Measurements from ENCODE around the gene FGD5.
A peak's percentile ranks its signal among the peaks of the same experiment; 100 is the strongest.

Gene FGD5

GRCh38 chr3:14789640-14790285, 29.0 kb upstream of the FGD5 start:
- TF ChIP-seq, protein P1, sequence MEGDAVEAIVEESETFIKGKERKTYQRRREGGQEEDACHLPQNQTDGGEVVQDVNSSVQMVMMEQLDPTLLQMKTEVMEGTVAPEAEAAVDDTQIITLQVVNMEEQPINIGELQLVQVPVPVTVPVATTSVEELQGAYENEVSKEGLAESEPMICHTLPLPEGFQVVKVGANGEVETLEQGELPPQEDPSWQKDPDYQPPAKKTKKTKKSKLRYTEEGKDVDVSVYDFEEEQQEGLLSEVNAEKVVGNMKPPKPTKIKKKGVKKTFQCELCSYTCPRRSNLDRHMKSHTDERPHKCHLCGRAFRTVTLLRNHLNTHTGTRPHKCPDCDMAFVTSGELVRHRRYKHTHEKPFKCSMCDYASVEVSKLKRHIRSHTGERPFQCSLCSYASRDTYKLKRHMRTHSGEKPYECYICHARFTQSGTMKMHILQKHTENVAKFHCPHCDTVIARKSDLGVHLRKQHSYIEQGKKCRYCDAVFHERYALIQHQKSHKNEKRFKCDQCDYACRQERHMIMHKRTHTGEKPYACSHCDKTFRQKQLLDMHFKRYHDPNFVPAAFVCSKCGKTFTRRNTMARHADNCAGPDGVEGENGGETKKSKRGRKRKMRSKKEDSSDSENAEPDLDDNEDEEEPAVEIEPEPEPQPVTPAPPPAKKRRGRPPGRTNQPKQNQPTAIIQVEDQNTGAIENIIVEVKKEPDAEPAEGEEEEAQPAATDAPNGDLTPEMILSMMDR (conservative IDR thresholded peaks at IDR 0.05; ENCODE audit: low read depth, low read length), result no peak
- no peak overlapping the region for H3K4me2 ChIP-seq

DNA sequence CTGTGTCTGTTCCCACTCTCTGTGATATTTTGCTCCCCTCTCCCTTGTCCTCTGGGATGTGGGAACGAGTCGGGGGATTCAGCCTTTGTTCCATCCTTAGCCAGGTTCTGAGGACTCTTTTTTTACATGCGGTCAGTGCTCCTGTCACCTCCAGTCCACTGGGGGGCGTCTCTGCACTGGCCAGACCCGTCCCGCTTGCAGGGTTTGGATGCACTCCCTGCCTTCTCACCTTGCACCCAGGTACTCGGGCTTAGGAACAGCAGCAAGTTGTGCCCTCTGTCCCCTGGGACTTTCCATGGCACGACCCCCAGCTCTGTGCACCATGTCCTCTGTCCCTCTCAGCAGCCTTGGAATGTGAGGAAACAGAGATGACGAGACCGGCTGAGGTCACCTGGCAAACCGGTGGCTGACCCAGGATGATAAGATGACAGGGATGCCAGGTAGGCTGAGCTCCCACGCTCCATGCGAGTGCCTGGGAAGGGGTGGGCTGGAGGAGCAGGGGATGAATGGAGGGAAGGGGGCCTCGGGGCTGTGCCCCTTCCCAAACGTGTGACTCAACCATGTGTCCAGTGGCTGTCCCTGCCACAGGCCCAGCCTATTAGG, 27.3 kb upstream of the FGD5 start:
- no peaks in the 10 kb centered on the region for H4K20me1 ChIP-seq (ENCODE audit: insufficient read depth)
- no peak overlapping the region for H2AFZ ChIP-seq (ENCODE audit: low read depth)
- TF ChIP-seq, protein P1 (conservative IDR thresholded peaks at IDR 0.05; ENCODE audit: low read depth, low read length), result 0 out of 2 replicates have a peak, but pooled peaks have one; percentile 17
- H3K27ac ChIP-seq, result no peak overlapping the region
- no peak overlapping the region for H3K9ac ChIP-seq
- H3K27me3 ChIP-seq (ENCODE audit: insufficient read depth, low read depth), result no peaks in the 10 kb centered on the region
- no peak overlapping the region for H3K4me3 ChIP-seq (IDR thresholded peaks at IDR 0.05; ENCODE audit: insufficient read depth, low read depth, low read length)
- no peaks in the 10 kb centered on the region for H3K4me1 ChIP-seq (ENCODE audit: low read depth, poor library complexity, severe bottlenecking)
- H3K36me3 ChIP-seq (ENCODE audit: insufficient read depth), result no peaks in the 10 kb centered on the region
- no peak overlapping the region for H3K4me2 ChIP-seq
- H3K79me2 ChIP-seq (ENCODE audit: insufficient read depth, low read depth), result no peaks in the 10 kb centered on the region

More at GRCh38 chr3:14789640-14790285, 29.0 kb upstream of the FGD5 start:
- no peak overlapping the region for H3K4me3 ChIP-seq (IDR thresholded peaks at IDR 0.05; ENCODE audit: insufficient read depth, low read depth, low read length)
- H3K27me3 ChIP-seq (ENCODE audit: insufficient read depth, low read depth), result no peaks in the 10 kb centered on the region
- no peaks in the 10 kb centered on the region for H3K79me2 ChIP-seq (ENCODE audit: insufficient read depth, low read depth)
- H2AFZ ChIP-seq (ENCODE audit: low read depth), result no peak overlapping the region
- H3K27ac ChIP-seq, result no peak overlapping the region
- no peaks in the 10 kb centered on the region for H3K4me1 ChIP-seq (ENCODE audit: low read depth, poor library complexity, severe bottlenecking)
- H3K36me3 ChIP-seq (ENCODE audit: insufficient read depth), result no peaks in the 10 kb centered on the region
- no peaks in the 10 kb centered on the region for H4K20me1 ChIP-seq (ENCODE audit: insufficient read depth)
- no peak overlapping the region for H3K9ac ChIP-seq

DNA sequence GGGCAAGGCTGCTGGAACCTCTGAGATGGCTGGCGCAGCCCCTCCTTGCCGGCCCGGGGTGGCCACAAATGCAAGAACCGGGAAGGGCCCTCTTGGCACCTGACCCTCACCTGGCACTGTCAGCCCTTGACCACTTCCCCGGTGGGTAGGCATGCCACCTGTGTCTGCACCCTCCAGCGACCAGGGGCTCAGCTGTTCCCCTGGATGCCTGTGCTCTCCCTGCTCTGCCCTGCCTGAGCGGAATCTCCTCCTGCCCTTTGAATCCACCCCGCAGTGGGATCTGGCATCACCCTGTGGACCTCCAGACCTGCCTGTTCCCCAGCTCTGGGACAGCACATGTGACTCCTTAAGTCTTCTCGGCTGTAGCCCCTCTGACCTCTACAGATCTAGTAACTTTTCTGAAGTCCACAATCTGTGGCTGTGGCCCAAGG, 26.1 kb upstream of the FGD5 start:
- H3K9ac ChIP-seq, result no peak overlapping the region
- H2AFZ ChIP-seq (ENCODE audit: low read depth), result no peak overlapping the region
- H4K20me1 ChIP-seq (ENCODE audit: insufficient read depth), result no peaks in the 10 kb centered on the region
- H3K27ac ChIP-seq, result no peak overlapping the region
- H3K4me1 ChIP-seq (ENCODE audit: low read depth, poor library complexity, severe bottlenecking), result no peaks in the 10 kb centered on the region
- H3K4me2 ChIP-seq, result no peak overlapping the region
- H3K27me3 ChIP-seq (ENCODE audit: insufficient read depth, low read depth), result no peaks in the 10 kb centered on the region
- TF ChIP-seq, protein P1 (conservative IDR thresholded peaks at IDR 0.05; ENCODE audit: low read depth, low read length), result no peak
- no peaks in the 10 kb centered on the region for H3K79me2 ChIP-seq (ENCODE audit: insufficient read depth, low read depth)
- no peaks in the 10 kb centered on the region for H3K36me3 ChIP-seq (ENCODE audit: insufficient read depth)
- H3K4me3 ChIP-seq (IDR thresholded peaks at IDR 0.05; ENCODE audit: insufficient read depth, low read depth, low read length), result no peak overlapping the region

DNA sequence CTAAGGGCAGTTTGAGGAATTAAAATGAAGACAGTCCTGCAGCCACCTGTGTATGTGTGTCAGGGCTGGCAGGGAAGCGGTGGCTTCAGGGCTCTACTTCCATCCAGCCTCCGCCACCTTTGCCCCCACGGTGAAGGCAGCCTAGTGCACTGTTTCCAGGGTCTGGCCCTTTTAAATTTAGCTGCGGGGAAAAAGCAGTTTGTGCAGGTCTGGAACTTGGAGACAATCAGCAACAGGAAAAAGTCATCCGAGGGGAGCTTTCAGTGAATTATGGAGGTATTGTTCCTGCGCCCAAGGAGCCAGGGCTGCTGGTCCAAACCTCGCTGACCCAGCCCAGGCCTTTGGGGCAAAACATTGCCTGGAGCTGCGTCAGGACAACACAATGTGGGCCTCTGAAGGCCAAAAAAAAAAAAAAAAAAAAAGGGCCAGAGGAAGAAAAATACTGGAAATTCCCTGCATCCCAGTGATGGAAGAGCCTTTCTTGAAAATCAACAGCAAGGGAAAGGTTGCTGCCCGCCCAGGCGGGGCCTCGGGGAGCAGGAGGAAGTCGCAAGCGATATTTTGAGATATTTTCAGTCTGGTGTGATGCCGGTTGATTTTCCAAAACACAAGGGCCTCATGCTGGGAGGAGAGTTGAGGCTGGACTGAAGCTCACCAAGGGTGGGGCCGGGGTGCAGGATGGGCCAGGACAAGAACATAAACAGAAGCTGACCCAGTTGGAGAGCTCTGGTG, 25.5 kb upstream of the FGD5 start:
- Histone ChIP-seq H3K9ac (no peak overlapping the region), H4K20me1 (ENCODE audit: insufficient read depth) (no peaks in the 10 kb centered on the region), H3K4me1 (ENCODE audit: low read depth, poor library complexity, severe bottlenecking) (no peaks in the 10 kb centered on the region), H3K36me3 (ENCODE audit: insufficient read depth) (no peaks in the 10 kb centered on the region), H3K79me2 (ENCODE audit: insufficient read depth, low read depth) (no peaks in the 10 kb centered on the region), H3K27ac (no peak overlapping the region), H3K4me2 (no peak overlapping the region), H3K27me3 (ENCODE audit: insufficient read depth, low read depth) (no peaks in the 10 kb centered on the region), H2AFZ (ENCODE audit: low read depth) (no peak overlapping the region), H3K4me3 (IDR thresholded peaks at IDR 0.05; ENCODE audit: insufficient read depth, low read depth, low read length) (no peak overlapping the region)
- TF ChIP-seq, protein P1 (conservative IDR thresholded peaks at IDR 0.05; ENCODE audit: low read depth, low read length), result no peak
